RWPE2 (cell line): ENCODE results near the gene MAN1C1.

Experiments
- ATAC-seq: fragments of 200-7000 bp; cut with Tn5 transposase; 3 replicates; pipeline ENCODE4 v1.9.1; 2021; ENCODE audit warnings: low read depth
- DNase-seq: peaks from one replicate; pipeline ENCODE4 v3.0.0-alpha.2; 2020; ENCODE audit warnings: low spot score
- H3K27ac ChIP-seq: fragments of 450-650 bp; 2 replicates; pipeline ENCODE4 v1.5.1; 2017; ENCODE audit warnings: mild to moderate bottlenecking; ENCODE audit not compliant: poor library complexity, severe bottlenecking
- H3K27me3 ChIP-seq: fragments of 250-450 bp; sonication (Bioruptor Pico); 2 replicates; pipeline ENCODE4 v1.5.1; 2021; ENCODE audit warnings: mild to moderate bottlenecking, moderate library complexity; ENCODE audit not compliant: insufficient read depth, poor library complexity, severe bottlenecking
- H3K36me3 ChIP-seq: fragments of 250-450 bp; sonication (Bioruptor Pico); 2 replicates; pipeline ENCODE4 v1.5.1; 2020; ENCODE audit warnings: low read depth, mild to moderate bottlenecking, moderate library complexity
- H3K4me1 ChIP-seq: fragments of 250-450 bp; sonication (Bioruptor Pico); 2 replicates; pipeline ENCODE4 v1.5.1; 2021; ENCODE audit warnings: mild to moderate bottlenecking, moderate library complexity; ENCODE audit not compliant: insufficient read depth, poor library complexity, severe bottlenecking
- H3K4me3 ChIP-seq: fragments of 250-450 bp; sonication (Bioruptor Pico); 2 replicates; pipeline ENCODE4 v1.5.1; 2021; ENCODE audit warnings: mild to moderate bottlenecking, moderate library complexity; ENCODE audit not compliant: severe bottlenecking
- H3K9me3 ChIP-seq: fragments of 250-450 bp; sonication (Bioruptor Pico); 2 replicates; pipeline ENCODE4 v1.5.1; 2021; ENCODE audit warnings: mild to moderate bottlenecking, moderate library complexity; ENCODE audit not compliant: severe bottlenecking
- TF ChIP-seq, protein P1 (sequence below): fragments of 450-650 bp; IDR thresholded peaks from one replicate; pipeline ENCODE4 v1.5.1; 2017; ENCODE audit warnings: mild to moderate bottlenecking, moderate library complexity; ENCODE audit not compliant: poor library complexity, severe bottlenecking

MAN1C1 gene

DNA sequence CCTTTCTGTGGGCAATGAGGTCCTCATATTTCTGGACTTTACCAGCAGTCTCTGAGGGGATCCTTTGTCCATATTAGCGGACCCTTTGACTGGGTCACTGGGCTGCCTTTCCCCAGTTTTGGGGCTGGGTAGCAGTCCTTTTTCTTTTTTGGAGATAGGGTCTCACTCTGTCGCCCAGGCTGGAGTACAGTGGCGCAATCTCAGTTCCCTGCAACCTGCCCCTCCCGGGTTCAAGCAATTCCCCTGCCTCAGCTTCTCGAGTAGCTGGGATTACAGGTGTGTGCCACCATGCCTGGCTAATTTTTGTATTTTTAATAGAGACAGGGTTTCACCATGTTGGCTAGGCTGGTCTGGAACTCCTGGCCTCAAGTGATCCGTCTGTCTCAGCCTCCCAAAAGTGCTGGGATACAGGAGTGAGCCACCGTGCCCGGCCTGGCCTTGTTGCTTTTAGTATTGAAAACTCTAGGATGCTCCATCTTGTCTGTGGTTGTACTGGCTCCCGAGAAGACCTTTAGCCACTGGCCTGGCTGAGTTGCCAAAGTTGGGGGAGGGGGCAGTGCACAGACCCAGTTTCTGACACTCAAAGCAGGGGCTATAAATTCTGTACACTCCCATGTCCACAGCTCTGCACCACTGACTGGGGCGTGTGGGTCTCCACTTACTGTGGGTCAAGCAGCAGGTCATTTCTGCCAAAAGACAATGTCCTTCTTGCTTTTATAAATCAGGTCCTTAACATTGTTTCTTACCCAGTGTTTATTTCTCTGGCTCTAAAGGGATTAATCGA lies 33.1 kb downstream of the MAN1C1 start:
- H3K36me3 ChIP-seq: no peaks in the 10 kb centered on the region
- TF ChIP-seq, protein P1, sequence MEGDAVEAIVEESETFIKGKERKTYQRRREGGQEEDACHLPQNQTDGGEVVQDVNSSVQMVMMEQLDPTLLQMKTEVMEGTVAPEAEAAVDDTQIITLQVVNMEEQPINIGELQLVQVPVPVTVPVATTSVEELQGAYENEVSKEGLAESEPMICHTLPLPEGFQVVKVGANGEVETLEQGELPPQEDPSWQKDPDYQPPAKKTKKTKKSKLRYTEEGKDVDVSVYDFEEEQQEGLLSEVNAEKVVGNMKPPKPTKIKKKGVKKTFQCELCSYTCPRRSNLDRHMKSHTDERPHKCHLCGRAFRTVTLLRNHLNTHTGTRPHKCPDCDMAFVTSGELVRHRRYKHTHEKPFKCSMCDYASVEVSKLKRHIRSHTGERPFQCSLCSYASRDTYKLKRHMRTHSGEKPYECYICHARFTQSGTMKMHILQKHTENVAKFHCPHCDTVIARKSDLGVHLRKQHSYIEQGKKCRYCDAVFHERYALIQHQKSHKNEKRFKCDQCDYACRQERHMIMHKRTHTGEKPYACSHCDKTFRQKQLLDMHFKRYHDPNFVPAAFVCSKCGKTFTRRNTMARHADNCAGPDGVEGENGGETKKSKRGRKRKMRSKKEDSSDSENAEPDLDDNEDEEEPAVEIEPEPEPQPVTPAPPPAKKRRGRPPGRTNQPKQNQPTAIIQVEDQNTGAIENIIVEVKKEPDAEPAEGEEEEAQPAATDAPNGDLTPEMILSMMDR: no peak
- no peaks in the 10 kb centered on the region for H3K9me3 ChIP-seq
- no peaks in the 10 kb centered on the region for H3K27me3 ChIP-seq
- no peak for DNase-seq
- no peak for ATAC-seq
- no peaks in the 10 kb centered on the region for H3K4me1 ChIP-seq
- H3K4me3 ChIP-seq: no peak overlapping the region
- no peak overlapping the region for H3K27ac ChIP-seq

DNA sequence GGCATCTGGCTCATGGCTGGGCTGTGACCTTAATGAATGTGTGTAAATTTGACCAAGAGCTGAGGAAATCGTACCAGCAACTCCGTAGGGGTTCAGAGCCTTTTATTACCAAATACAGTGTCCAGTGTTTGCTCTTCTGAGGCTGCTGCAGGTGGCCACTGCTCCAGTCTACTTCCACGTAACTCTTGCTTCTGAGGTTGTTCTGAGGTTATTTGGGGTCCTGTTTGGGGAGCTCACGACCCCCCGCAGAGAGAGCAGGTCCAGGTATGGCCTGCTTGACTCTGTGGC lies 33.6 kb downstream of the MAN1C1 start:
- ATAC-seq (no peak), DNase-seq (no peak)
- TF ChIP-seq, protein P1: no peak
- Histone ChIP-seq H3K4me1 (no peaks in the 10 kb centered on the region), H3K27ac (no peak overlapping the region), H3K4me3 (no peak overlapping the region), H3K9me3 (no peaks in the 10 kb centered on the region), H3K36me3 (no peaks in the 10 kb centered on the region), H3K27me3 (no peaks in the 10 kb centered on the region)

DNA sequence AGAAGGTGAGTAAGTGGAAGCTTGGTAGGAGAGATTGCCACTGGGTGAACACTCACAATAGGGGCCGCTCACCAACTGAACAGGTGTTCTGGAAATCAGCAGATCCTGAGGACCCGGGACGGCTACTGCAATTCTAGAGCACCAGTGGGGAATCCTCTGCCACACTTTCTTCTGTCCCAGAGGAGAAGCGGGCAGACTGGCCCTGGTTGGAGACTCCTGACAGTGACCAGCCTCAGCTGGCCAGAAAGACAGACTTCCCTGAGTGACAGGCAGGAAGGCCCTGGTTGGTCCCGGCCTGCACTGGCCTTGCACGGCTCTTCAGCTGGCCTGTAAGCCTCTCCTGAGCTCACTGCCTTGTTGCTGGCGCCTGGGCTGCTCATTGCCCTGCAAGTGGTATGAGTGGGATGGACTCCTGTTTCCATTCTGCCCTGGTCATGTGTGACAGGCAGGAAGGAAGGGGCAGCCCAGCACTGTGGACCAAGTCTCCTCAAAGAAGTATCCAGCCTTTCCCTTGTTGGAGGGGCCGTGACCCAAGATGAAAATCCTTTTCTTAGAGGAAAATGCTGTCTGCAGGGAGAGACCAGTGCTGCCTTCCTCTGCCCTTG lies 34.5 kb downstream of the MAN1C1 start:
- Histone ChIP-seq H3K27ac (no peak overlapping the region), H3K36me3 (no peaks in the 10 kb centered on the region), H3K27me3 (no peaks in the 10 kb centered on the region), H3K4me1 (no peaks in the 10 kb centered on the region), H3K9me3 (no peaks in the 10 kb centered on the region), H3K4me3 (no peak overlapping the region)
- TF ChIP-seq, protein P1: no peak
- ATAC-seq: no peak
- no peak for DNase-seq

DNA sequence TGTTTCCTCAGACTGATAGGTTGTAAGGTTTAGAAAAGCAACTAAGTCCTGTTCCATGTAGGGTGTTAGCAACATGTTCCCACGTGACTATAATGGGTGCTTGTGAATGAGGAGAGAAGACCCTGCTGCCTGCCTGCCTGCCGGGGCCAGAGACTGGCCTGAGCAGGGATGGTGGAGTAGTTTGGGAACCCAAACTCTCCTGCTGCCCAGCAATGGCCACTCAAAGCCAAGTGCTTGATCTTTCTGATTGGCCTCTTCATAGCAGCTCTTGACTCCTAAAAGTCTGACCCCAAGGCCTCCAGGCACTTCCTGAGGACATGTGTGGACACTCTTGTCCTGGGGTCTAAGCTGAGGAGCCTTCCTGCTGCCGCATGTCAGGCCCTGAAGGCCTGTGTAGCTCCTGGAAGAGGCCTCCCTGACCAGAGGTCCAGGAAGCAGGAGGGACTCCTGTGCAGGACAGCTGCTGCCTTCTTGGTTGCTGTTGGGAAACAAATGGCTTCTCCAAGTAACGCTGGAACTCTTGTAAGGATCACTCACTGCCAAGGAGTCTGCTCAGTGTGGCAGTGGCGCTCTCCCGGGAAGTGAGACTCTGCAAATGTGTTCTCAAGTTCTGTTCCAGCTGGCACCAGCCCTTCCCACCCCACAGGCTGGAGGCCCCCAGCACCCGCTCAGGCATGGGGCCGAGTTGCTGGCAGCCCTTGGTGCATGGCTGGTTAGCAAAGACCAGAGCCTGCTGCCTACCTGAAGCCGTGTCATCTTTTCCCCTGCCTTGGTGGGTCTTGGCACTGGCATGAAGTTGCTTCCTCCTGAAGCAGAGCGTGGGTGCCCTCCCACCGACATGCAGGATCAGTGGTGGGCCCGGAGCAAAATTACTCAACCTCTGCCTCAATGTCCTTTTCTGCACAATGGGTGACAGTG lies 35.5 kb downstream of the MAN1C1 start:
- Histone ChIP-seq H3K4me1 (no peaks in the 10 kb centered on the region), H3K4me3 (no peak overlapping the region), H3K27ac (no peak overlapping the region), H3K9me3 (no peaks in the 10 kb centered on the region), H3K36me3 (no peaks in the 10 kb centered on the region), H3K27me3 (no peaks in the 10 kb centered on the region)
- TF ChIP-seq, protein P1: no peak
- ATAC-seq (no peak), DNase-seq (no peak)
